ENCODE data around the gene ZNF813.

Gene ZNF813

DNA sequence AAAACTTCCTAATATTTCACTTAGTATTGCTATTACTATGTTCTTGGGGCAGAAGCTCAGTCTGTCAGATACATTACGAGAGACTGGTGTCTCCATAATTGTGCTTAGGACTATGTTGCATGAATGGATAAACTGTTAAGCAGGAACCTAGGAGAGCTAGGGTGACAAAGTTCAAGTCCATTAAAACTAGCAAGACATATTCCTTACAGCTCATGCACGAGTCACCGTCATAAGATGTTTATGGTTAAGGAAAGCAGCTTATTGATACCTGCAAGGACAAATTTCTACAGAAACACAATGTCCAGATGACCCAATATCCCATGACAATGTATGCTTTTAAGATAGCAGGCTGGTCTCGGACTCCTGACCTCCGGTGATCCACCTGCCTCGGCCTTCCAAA, 5.7 kb upstream of the ZNF813 start (continued):
- TF ChIP-seq MYNN (tag by site-specific recombination; IDR thresholded peaks at IDR 0.05; ENCODE audit: borderline replicate concordance), result no peak
- TF ChIP-seq KLF9 (tag by site-specific recombination; IDR thresholded peaks at IDR 0.05; ENCODE audit: low read depth), result no peak
- no peak for TF ChIP-seq ZNF555 (tag by site-specific recombination; conservative IDR thresholded peaks at IDR 0.05)

DNA sequence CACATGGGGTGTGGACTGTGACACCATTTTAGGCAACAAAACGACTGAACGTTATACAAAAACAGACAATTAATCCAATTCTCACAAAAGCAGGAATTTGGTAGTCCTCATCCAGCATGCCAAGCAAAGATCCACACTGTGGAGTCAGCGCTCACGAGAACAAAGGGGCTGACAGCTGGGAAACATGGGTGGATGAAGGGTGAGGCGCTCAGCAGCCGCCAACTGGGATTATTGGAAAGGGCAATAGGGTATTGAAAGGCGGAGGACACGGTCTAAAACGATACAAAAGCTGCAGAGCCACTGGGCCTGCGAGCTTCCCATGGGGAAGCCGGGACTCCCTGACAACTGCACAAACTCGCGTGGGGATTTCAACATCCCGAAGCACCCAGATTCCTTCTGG, 4.7 kb upstream of the ZNF813 start:
- Histone ChIP-seq H3K27ac (ENCODE audit: extremely low read depth, low read depth, low read length) (no peak overlapping the region), H3K4me1 (ENCODE audit: control insufficient read depth, insufficient read depth, low read length) (no peaks in the 10 kb centered on the region), H3K36me3 (ENCODE audit: control insufficient read depth in 2 of 2, insufficient read depth in 1 of 2, low read length in 2 of 2) (no peaks in the 10 kb centered on the region), H3K4me3 (ENCODE audit: low read depth, low read length) (no peak overlapping the region), H3K9me3 (ENCODE audit: control insufficient read depth, insufficient read depth, low read depth, low read length) (peaks cover 2% of the 10 kb centered on the region; the same call in 1 of the 2 replicates)
- ChIA-PET POLR2A (no interaction called here), CTCF (no interaction called here)
- TF ChIP-seq ZNF366 (tag by site-specific recombination; conservative IDR thresholded peaks at IDR 0.05) (no peak), ZNF292 (tag by site-specific recombination; IDR thresholded peaks at IDR 0.05; ENCODE audit: borderline replicate concordance, low read depth) (no peak), ZNF791 (tag by site-specific recombination; IDR thresholded peaks at IDR 0.05) (no peak), ZNF23 (tag by site-specific recombination; IDR thresholded peaks at IDR 0.05; ENCODE audit: borderline replicate concordance) (no peak), HOXD13 (CRISPR knock-in tag; IDR thresholded peaks at IDR 0.05; ENCODE audit: borderline replicate concordance) (no peak), ZNF544 (tag by site-specific recombination; IDR thresholded peaks at IDR 0.05) (no peak), ZNF214 (tag by site-specific recombination; IDR thresholded peaks at IDR 0.05; ENCODE audit: borderline replicate concordance) (no peak), ZNF600 (tag by site-specific recombination; IDR thresholded peaks at IDR 0.05) (no peak), ZNF501 (tag by site-specific recombination; IDR thresholded peaks at IDR 0.05) (no peak), ZNF571 (tag by site-specific recombination; IDR thresholded peaks at IDR 0.05) (no peak), ZNF302 (tag by site-specific recombination; IDR thresholded peaks at IDR 0.05; ENCODE audit: low read depth) (no peak)
- TF ChIP-seq, protein P1, sequence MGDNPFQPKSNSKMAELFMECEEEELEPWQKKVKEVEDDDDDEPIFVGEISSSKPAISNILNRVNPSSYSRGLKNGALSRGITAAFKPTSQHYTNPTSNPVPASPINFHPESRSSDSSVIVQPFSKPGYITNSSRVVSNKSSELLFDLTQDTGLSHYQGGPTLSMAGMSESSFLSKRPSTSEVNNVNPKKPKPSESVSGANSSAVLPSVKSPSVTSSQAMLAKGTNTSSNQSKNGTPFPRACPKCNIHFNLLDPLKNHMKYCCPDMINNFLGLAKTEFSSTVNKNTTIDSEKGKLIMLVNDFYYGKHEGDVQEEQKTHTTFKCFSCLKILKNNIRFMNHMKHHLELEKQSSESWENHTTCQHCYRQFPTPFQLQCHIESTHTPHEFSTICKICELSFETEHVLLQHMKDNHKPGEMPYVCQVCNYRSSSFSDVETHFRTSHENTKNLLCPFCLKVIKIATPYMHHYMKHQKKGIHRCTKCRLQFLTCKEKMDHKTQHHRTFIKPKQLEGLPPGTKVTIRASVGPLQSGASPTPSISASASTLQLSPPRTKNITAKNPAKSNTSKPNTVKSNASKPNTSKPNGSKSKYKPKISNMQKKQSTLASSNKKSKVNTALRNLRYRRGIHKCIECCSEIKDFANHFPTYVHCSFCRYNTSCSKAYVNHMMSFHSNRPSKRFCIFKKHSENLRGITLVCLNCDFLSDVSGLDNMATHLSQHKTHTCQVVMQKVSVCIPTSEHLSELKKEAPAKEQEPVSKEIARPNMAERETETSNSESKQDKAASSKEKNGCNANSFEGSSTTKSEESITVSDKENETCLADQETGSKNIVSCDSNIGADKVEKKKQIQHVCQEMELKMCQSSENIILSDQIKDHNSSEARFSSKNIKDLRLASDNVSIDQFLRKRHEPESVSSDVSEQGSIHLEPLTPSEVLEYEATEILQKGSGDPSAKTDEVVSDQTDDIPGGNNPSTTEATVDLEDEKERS (tag by site-specific recombination; IDR thresholded peaks at IDR 0.05), result no peak
- TF ChIP-seq, protein P2, sequence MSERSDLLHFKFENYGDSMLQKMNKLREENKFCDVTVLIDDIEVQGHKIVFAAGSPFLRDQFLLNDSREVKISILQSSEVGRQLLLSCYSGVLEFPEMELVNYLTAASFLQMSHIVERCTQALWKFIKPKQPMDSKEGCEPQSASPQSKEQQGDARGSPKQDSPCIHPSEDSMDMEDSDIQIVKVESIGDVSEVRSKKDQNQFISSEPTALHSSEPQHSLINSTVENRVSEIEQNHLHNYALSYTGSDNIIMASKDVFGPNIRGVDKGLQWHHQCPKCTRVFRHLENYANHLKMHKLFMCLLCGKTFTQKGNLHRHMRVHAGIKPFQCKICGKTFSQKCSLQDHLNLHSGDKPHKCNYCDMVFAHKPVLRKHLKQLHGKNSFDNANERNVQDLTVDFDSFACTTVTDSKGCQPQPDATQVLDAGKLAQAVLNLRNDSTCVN (tag by site-specific recombination; optimal IDR thresholded peaks at IDR 0.05), result no peak
- TF ChIP-seq, protein P3, sequence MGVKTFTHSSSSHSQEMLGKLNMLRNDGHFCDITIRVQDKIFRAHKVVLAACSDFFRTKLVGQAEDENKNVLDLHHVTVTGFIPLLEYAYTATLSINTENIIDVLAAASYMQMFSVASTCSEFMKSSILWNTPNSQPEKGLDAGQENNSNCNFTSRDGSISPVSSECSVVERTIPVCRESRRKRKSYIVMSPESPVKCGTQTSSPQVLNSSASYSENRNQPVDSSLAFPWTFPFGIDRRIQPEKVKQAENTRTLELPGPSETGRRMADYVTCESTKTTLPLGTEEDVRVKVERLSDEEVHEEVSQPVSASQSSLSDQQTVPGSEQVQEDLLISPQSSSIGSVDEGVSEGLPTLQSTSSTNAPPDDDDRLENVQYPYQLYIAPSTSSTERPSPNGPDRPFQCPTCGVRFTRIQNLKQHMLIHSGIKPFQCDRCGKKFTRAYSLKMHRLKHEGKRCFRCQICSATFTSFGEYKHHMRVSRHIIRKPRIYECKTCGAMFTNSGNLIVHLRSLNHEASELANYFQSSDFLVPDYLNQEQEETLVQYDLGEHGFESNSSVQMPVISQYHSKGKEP (tag by site-specific recombination; IDR thresholded peaks at IDR 0.05), result no peak

DNA sequence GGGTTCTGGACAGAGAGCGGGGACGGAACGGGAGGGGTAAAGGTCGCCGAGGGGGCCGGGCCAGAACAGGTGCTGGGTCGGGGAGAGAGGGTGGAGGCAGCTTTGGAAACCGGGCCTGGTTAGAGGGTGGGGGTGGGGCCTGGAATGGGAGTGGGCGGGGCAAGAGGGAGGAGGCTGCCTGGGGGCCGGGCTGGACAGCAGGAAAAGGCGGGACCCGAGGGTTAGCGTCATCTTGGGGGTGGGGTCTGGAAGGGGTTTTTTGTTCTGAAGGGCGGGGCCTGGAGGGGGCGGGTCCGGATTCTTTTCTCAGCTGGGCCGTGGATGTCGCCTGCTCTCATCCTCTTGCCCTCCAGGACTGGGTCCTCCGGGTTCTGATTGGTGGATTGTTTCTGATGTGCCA, 4.3 kb upstream of the ZNF813 start:
- peaks cover 2% of the 10 kb centered on the region; the same call in 1 of the 2 replicates for H3K9me3 ChIP-seq (ENCODE audit: control insufficient read depth, insufficient read depth, low read depth, low read length)
- no peaks in the 10 kb centered on the region for H3K4me1 ChIP-seq (ENCODE audit: control insufficient read depth, insufficient read depth, low read length)
- no peak overlapping the region for H3K4me3 ChIP-seq (ENCODE audit: low read depth, low read length)
- no peaks in the 10 kb centered on the region for H3K36me3 ChIP-seq (ENCODE audit: control insufficient read depth in 2 of 2, insufficient read depth in 1 of 2, low read length in 2 of 2)
- ChIA-PET CTCF (no interaction called here), POLR2A (interaction anchor here (0.6 kb wide), 1 partner anchor 194 kb away, joined by 3 read pairs; no protein-coding TSS in a partner anchor)
- H3K27ac ChIP-seq (ENCODE audit: extremely low read depth, low read depth, low read length), result no peak overlapping the region
- TF ChIP-seq, protein P4, sequence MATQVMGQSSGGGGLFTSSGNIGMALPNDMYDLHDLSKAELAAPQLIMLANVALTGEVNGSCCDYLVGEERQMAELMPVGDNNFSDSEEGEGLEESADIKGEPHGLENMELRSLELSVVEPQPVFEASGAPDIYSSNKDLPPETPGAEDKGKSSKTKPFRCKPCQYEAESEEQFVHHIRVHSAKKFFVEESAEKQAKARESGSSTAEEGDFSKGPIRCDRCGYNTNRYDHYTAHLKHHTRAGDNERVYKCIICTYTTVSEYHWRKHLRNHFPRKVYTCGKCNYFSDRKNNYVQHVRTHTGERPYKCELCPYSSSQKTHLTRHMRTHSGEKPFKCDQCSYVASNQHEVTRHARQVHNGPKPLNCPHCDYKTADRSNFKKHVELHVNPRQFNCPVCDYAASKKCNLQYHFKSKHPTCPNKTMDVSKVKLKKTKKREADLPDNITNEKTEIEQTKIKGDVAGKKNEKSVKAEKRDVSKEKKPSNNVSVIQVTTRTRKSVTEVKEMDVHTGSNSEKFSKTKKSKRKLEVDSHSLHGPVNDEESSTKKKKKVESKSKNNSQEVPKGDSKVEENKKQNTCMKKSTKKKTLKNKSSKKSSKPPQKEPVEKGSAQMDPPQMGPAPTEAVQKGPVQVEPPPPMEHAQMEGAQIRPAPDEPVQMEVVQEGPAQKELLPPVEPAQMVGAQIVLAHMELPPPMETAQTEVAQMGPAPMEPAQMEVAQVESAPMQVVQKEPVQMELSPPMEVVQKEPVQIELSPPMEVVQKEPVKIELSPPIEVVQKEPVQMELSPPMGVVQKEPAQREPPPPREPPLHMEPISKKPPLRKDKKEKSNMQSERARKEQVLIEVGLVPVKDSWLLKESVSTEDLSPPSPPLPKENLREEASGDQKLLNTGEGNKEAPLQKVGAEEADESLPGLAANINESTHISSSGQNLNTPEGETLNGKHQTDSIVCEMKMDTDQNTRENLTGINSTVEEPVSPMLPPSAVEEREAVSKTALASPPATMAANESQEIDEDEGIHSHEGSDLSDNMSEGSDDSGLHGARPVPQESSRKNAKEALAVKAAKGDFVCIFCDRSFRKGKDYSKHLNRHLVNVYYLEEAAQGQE (tag by site-specific recombination; IDR thresholded peaks at IDR 0.05), result no peak
- TF ChIP-seq ZNF157 (tag by site-specific recombination; IDR thresholded peaks at IDR 0.05), result no peak
- no peak for TF ChIP-seq ZNF514 (tag by site-specific recombination; IDR thresholded peaks at IDR 0.05)
- no peak for TF ChIP-seq ZNF138 (tag by site-specific recombination; IDR thresholded peaks at IDR 0.05; ENCODE audit: borderline replicate concordance)
- TF ChIP-seq ZNF184 (tag by site-specific recombination; IDR thresholded peaks at IDR 0.05), result no peak
- TF ChIP-seq KLF7 (tag by site-specific recombination; IDR thresholded peaks at IDR 0.05; ENCODE audit: borderline replicate concordance), result no peak
- TF ChIP-seq ZFP3 (tag by site-specific recombination; IDR thresholded peaks at IDR 0.05; ENCODE audit: low read depth), result no peak
- no peak for TF ChIP-seq ZSCAN16 (tag by site-specific recombination; IDR thresholded peaks at IDR 0.05)
- TF ChIP-seq ZNF214 (tag by site-specific recombination; IDR thresholded peaks at IDR 0.05; ENCODE audit: borderline replicate concordance), result no peak
- no peak for TF ChIP-seq ZNF239 (tag by site-specific recombination; IDR thresholded peaks at IDR 0.05)

All from HEK293 (cell line).